GM18498 (cell line): ENCODE data around the gene EXOC7.

Experiments
- ATAC-seq: cut with Tn5 transposase; IDR thresholded peaks from one replicate; pipeline ENCODE4 v1.9.1; 2021; ENCODE audit warnings: mild to moderate bottlenecking, moderate library complexity; ENCODE audit not compliant: unreplicated experiment

EXOC7 gene

DNA sequence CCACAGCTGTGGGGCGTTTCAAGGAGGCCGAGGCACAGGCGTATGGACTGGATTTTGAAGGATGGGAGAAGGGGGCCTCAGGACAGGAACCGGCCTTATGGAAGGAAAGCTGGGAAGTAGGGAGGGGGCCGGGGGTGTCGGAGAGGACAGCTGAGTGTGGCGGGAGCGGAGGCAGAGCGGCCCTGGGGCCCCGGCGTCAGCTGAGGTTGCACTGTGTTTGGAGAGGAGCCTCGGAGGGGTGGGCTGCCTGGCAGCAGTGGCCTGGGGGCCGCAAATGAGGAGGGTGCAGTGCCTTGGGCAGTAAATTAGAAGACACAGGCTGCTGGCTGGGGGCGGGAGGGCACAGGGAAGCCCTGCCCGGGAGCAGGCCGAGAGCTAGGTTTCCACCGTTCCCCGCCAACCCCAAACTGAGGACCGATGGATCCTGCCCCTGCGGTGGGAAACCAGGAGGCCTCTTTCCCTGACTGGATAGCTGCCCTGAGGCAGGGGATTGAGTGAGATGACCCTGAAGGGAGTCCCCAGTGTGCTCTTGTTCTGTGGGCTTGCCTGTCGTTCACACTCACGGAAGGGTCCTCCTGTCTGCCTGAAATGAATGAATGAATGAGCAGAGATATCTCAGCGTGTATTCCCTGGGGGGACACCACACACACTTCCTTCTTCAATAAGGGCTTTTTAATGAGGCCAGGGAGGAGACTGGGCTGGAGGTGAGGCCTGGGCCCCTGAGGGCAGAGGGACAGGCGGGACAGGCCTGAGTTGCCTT is 19.0 kb upstream of the EXOC7 start:
- no peak for ATAC-seq

DNA sequence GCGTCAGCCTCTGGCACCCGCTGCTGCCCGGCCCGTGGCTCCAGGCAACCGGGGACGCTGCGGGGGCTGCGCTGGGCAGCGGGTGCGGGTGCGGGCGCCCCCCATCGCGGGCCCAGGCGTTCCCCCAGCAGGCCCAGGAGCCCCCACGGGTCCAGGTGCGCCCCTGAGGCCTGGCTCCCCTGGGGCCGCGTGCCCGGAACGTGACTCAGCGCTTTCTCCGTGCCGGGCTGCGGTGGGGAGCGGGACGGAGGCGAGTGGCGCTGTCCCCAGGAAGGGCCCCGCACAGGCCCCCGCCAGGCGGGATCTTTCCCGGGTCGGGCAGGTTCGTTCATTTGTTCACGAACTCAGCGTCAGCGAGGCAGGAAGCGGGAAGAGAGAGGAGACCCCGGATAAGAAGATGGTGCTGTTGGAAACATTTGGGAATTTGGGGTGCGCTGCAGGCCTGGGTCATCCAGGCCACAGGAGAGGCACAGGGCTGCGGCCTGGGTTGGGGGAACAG is 18.4 kb upstream of the EXOC7 start:
- ATAC-seq = peak; percentile 19

DNA sequence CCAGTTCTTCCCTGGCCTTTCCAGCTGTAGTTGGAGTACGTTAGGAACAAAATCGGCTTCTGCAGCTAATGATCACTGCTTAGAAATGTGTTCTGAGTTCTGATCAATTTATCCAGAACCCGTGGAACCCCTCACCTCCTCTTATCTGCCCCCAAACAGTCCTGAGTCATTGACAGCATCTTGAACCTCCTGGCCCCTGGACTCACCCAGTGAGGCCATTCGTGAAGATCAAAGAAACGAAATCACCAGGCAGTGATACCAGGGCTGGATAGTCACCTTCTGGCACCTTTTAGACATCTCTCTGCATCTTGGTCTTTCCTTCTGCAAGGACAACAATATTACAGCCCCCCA is 17.0 kb upstream of the EXOC7 start:
- ATAC-seq = no peak

DNA sequence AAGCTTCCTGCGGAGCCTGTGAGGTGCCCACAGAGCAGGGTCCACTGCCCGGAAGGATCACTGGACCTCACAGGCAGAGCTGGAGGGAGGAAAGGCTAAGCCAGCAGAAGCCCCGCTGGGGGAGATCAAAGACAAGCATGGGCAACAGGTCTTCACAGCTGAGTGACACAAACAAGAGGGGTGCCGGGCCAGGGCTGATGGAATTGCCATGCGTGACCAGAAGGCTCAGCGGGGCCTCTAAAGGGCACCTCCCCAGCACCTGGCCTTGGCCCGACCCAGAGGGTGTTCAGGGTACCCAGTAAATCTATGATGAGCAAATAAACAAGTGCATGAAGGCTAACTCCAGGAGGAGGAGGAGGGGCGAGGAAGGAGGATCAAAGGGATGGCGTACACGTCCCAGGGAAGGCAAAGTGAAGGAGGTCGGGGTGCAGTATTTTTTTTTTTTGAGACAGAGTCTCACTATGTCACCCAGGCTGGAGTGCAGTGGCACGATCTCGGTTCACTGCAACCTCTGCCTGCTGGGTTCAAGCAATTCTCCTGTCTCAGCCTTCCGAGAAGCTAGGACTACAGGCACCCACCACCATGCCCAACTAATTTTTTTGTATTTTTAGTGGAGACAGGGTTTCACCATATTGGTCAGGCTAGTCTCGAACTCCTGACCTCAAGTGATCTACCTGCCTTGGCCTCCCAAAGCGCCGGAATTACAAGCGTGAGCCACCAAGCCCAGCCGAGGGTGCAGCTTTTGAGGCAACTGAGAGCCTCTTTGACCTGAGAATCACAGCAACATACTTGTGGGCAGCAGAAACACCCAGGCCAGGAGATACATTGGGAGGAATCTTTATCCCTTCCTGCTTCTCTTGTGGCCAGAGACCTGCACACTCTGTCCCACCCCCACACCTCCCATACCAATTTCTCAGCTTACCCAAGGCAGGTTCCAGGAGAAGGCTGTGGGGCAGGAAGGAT is 16.1 kb upstream of the EXOC7 start:
- ATAC-seq = no peak

DNA sequence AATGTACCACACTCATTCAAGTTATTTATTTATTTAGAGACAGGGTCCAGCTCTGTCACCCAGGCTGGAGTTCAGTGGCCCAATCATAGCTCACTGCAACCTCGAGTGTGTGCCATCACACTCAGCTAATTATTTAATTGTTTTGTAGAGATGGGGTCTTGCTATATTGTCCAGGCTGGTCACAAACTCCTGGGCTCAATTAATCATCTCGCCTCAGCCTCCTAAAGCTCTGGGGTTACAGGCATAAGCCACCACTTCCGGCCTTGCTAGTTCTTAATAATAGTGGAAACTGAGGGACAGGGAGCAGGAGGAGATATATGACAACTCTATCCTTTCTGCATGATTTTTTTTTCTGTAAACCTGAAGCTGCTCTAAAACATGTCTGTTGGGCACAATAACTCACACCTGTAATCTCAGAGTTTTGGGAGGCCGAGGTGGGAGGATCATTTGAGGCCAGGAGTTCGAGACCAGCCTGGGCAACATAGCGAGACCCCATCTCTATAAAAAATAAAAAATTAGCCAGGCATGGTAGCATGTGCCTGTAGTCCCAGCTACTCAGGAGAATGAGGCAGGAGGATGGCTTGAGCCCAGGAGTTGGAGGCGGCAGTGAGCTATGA is 11.7 kb upstream of the EXOC7 start:
- no peak for ATAC-seq

DNA sequence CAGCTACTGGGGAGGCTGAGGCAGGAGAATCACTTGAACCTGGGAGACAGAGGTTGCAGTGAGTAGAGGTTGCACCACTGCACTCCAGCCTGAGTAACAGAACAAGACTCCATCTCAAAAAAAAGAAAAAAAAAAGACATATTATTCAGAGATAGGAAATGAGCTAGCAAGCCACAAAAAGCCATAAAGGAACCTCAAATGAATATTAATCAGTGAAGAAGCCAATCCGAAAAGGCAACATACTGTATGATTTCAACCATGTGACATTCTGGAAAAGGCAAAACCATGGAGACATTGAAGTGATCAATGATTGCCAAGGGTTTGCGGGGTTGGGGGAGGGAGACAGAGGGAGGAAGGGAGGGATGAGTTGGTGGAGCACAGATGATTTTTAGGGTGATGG is 8.4 kb upstream of the EXOC7 start:
- no peak for ATAC-seq

DNA sequence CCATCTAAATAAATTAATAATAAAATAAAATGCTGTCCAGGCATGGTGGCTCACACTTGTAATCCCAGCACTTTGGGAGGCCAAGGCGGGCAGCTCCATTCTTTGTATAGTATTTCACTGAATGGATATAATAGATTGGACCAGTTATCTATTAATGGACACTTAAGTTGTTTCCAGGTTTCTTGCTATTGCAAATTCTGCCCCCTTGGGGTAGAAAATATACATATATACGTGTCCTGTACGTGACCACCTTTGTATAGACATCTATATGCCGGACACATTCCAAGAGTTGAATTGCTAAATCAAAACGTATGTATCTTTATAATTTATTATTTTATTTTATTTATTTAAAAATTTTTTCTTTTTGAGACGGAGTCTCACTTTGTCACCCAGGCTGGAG is 3.9 kb upstream of the EXOC7 start:
- no peak for ATAC-seq

DNA sequence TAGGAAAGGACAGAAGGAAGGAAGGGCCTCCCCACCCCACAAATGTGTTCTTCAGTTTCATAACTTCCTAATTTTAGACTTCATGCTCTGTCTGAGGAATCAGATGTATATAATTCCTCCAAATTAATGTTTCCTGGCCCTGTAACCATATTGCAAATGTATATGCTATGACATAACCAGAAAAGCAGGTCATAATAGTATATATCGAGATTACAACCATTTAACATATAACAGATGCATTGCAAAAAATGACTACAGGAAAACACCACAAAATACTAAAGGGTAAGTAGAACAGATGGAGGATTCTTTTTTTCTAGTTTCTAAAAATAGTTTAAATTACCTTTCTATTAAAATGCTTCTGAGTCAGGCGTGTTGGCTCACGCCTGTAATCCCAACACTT is 3.1 kb upstream of the EXOC7 start:
- ATAC-seq = no peak

DNA sequence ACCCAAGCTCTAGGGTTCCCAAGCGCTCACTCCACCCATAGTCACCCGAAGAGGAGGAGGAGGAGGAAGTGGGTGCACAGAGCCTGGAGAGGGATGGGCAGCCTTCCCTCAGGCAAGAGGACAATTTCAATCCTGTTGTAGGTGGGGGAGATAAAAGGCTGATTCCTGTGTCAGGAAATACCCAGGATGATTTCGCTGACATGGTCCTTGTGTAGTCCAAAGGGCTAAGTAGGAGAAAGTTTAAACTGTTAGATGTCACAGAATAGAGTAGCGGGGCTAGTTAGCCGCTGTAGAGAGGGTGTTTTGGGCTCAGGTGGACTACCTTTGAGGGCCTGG is 1.3 kb upstream of the EXOC7 start:
- ATAC-seq = no peak

DNA sequence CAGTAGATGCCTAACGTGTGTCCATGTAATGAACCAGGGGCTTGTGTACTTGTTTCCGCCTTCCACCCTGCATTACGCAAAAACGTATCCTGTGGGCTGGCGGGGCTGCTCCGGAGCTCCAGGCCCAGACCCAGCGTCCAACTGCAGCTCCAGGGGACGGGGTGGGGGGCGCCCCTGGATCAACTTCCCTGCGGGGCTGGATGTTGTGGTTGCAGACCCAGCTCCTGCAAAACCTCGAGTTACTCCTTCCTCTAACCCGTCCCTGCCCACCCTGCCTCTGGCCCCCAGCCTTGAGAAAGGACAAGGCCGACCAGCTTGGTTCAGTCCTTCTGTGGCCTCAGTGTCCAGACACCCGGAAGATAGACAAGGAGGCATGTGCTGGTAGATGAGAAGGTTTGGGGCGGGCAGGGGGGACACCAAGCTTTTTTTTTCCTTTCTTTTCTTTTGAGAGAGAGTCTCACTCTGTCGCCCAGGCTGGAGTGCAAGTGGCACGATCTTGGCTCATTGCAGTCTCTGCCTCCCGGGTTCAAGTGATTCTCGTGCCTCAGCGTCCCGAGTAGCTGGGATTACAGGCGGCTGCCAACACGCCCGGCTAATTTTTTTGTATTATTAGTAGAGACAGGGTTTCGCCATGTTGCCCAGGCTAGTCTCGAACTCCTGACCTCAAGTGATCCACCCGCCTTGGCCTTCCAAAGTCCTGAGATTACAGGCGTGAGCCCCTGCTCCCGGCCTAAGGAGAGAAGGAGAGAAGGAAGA is 731 bp upstream of the EXOC7 start:
- no peak for ATAC-seq

DNA sequence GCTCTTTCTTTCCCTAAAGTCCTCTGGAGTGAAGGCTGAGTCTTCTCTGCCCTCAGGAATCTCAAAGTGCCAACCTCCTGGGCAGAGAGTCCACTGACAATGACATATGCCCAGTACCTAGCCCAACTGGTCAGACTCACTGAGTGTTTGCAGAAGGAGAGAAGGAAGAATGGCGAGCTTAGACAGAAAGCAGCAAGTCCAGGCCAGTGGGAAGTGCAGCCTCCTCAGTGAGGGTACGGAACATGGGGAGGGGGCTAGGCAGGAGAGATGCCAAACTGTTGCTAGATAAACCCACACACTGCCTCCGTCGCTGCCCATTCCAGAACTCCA is 678 bp downstream of the EXOC7 start:
- no peak for ATAC-seq

DNA sequence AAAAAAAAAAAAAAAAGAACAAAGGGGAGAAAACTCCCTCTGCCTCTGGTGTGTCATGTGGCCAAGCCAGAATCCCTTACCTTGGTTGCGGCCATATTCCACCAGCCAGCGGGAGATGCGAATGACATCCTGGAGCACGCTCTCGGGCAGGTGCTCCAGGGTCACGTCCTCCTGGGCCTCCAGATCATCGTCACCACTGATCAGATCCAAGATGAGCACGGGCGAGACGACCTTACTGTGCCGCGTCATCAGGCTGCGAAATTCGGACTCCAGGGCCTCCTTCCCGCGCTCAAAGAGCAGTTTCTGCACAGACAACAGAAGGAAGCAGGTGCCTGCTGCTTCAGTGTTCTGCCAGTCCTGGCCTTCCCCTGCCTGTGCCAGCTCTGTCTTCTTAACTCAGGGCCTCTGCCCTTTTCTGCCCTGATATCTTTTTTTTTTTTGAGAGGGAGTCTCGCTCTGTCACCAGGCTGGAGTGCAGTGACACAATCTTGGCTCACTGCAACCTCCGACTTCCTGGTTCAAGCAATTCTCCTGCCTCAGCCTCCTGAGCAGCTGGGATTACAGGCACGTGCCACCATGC is 5.8 kb downstream of the EXOC7 start:
- ATAC-seq = no peak

DNA sequence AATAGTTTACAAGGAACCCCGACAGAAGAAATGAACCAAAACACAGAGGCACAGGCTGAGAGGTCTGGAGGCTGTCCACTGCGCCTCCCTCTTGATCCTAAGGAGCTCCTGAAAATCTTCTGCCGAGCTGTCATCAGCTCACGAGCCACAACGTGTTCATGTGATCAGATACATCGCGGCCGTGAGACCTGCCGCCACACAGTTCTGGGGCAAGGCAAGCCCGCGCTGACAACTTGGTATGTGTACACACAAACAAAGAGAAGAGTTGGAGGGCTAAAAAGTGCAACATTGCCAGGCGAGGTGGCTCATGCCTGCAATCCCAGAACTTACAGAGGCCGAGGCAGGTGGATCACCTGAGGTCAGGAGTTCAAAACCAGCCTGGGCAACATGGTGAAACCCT is 7.6 kb downstream of the EXOC7 start:
- ATAC-seq = no peak

DNA sequence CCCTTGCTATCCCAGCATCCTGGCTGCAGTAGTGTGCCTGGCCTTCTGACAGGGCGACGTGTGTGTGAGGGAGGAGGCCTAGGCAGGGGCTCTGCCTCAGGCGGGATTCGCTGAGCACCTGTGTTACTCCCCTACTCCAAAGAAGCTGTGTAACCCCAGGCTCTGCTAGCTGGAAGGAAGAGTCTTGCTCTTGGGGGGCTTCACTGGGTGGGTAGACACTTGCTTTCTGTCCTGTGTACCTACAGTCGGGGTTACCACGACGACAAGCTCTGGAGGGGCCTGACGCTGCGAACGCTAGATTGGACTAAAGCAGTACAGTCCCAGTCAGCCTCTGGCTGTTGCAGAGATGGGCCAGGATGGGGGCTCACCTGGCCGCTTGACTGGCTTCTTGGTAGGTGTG is 9.5 kb downstream of the EXOC7 start:
- no peak for ATAC-seq

DNA sequence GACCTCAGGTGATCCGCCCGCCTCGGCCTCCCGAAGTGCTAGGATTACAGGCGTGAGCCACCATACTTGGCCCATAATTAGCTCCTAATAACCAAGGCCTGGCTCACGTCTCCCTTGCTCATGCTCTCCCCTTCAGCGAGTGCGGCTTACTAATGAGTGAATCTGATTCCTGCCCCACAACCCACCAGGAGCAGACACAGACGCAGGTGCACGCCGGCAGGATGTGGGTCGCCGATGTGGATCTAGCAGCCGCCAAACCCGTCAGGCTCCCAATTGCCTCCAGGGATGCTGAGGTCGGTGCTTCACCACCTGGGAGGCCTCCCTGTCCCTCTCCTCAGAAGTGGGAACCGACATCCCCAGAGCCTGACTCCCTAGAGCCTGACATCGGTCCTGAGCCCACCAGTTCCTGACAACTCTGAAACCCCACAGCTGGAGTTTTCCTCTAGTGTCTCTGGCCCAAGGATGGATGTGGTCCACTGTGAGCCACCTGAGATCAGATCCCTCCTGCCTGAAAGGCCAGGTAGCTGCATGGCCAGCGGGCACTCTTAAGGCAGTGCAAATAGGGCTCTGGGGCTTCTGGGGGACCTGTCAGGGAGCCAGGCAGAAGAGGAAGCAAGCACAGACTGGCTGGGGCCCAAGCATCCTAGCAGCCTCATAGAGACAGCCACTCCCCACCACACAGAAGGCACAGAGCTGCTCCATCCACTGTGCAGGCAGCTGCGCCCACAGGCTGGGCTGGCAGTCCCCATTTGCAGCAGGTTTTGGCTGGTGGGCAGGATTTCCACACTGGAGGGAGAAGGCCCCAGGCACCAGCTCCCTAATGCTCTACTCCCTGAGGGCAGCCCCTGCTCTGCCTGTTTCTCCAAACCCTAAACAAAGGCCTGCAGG is 10.8 kb downstream of the EXOC7 start:
- ATAC-seq = no peak

DNA sequence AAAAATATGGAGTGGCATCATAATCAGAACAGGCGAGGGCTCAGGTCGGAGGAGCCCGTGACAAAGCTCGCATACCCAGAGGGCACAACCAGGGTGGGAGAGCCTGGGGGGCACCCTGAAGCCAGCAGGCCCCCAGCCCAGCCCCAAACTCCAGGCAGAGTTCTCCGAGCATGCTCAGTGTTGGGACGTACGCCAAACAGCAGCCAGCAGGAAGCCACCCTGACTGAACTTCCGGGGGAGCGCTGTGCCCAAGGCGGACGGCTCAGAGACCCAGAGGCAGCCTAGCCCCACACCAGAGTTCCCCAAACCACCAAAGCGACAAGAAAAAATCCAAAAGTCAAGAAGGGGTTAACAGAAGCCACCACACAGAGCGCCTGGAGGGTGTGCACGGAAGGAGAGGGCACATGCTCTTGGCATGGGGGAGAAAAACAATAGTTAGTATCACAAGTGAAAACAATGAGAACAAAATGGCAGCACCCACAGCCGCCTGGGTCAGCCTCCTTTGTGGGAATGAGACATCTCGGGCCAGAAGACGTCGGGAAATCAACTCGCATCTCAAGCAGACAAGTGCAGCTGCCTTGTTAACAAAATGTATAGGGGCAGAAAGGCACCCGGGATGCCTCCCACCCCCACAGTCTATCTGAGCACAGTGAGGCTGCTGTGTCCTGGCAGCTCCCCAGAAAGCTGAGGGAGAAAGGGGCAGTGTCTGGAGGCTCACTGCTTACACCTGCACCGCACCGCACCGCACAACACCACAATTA is 11.9 kb downstream of the EXOC7 start:
- ATAC-seq = no peak

DNA sequence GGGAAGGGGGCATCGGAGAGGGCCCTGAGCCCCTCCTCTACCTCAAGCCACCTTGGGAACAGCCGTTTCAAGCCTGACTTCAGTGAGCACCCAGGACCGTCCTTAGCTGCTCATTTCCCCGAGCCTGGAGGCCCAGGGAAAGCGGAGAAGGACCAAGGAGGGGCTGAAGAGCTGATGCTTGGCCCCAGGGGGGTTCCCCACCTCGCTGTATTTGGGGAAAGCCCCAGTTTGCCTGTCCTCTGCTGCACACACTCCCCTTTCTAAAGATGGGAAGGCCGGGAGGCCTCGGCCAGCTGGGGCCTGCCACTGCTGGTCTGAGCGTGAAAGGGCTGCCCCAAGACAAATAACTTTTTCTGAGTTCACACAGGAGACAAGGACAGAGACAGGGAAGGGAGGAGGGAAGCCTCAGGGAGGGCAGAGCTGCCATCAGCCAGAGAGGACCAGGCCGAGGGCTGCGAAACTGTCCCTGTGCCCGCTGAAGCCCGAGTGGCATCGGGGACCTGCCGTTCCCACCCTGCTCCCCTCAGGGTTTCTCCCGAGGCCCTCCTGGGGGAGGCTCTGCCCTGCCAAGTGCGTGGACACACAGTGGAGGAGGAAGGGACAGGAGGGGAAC is 13.0 kb downstream of the EXOC7 start:
- no peak for ATAC-seq

DNA sequence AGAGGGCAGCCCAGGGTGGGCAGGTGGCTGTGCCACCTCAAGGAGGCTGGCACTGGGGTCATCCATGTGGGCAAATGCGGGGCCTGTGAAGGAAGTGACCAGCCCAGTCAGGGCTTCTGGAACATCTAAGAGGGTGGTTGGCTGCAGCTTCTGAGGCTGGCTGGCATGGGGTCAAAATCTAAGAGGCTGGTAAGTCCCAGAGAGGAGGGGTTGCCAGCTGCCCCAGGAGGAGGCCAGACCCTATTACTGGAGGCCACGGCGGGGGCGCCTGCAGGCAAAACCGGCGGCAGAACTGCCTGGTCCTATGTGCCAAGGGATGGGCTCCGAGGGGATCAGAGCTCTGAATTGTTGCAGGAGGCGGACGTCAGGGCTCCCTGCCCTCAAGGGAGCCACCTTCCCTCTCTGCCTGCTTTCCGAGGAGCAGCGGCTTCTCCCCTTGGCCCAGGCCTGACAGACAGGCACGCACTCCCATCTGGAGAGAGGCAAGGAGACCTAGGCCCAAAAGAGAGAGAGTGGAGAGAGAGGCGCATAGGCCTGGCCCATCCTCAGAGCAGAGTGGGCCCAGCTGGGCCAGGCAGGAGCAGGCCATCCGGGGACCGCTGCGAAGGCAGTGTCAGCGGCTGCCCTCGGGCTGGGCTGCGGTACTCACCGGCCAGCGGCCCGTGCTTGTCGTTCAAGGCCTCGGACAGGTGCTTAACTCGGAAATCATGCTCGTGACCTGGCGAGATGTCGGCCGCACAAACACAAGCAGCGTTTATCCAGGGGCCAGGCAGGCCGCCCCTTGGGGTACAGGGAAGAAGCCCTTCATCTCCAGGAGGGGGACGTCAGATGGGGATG is 13.7 kb downstream of the EXOC7 start:
- ATAC-seq = no peak
